NOMO-1 (cell line): ENCODE results near the gene LIN54.
"Not testable (repeated sequence)": the region's sequence is repeated elsewhere in the genome, so short reads cannot be mapped to it uniquely, and the experiment has no call there.

Experiments used
- DNase-seq, 2 experiments: peaks; one replicate each; lab custom pipeline; 2025; ENCODE audit not compliant: unreplicated experiment in 2 of 2; lab: John Stamatoyannopoulos, UW

Gene LIN54

DNA sequence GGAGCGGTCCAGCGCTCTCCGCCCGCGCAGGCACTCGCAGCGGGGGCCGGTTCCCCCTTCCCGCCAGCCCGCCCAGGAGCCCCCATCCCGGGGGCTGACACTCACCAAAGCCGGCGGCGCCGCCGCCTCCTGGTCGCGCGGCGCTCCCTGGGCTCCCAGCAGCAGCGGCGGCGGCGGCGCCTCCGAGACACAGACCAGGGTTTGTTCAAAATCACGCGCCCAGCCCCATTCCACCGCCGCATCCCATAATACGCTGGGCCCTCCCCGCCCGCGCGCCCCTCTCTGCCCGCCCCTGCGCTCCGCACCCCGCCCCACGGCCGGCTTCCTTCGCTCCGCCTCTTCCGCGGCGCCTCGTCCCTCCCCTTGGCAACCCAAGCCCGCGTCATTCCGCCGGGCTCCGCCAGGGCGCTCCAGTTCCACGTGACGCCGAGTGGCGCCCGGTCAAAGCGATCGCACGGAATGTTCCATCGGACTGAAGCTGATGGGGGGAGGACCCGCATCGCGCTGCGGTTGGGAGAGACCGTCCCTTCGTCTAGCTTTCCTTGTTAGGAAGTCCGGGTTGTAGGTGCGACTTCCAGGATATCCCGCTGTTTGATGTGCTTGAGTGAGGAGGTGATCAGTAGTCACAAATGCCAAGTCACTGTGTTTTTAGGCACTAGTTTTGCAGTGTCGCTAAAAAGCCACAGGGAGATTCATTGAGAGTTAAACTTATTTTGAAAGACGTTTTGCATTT, 2.2 kb upstream of the LIN54 start:
- peak; percentile 93 to 98 for DNase-seq

- DNase-seq: peak in 1 of 2 experiments; percentile 26
Observed at GRCh38 chr4:83012200-83012686, 1.6 kb upstream of the LIN54 start.

DNA sequence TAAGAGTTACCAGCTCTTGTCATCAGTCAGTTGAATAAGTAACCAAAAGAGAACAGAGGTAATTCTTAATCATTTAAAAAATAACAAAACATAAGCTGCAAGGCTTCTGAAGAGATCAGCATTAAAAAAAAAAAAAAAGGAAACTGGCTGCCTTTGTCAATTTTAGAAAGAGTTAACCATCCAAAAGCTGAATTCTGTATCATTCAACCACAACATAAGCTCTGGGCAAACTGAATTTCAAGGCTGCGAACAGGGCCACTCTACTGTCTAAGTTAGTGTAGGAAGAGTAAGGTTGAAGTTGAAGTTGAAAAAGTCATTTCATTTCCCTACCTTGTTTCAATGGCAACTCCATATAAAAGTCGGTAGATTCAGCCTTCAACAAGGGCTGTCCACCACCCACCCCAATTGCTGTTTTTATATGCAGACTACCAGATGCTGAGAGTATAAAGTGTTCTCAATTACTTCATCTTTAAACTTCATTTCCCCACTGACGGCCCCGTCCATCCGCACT, 1.1 kb upstream of the LIN54 start:
- DNase-seq: peak in 1 of 2 experiments; percentile 26

DNA sequence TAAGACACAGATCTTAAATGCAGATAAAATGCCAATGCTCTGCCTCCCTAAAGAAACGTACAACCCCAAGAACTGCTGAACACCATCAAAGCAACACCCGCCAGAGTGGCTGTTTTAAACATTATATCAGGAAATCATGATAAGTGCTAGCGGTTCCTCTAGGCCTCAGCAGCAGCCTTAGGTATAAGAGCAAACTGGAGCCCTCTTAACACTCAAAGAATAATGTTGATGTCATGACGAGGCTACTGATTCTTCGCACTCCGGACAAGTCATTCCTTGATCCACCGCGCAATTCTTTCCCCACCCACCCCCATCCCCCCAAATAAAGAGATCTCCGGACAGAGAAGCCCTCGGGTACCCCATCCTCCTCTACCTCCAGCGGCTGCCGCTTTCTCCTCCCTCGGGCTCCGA, 507 bp downstream of the LIN54 start:
- peak in 1 of 2 experiments; percentile 39 for DNase-seq

DNA sequence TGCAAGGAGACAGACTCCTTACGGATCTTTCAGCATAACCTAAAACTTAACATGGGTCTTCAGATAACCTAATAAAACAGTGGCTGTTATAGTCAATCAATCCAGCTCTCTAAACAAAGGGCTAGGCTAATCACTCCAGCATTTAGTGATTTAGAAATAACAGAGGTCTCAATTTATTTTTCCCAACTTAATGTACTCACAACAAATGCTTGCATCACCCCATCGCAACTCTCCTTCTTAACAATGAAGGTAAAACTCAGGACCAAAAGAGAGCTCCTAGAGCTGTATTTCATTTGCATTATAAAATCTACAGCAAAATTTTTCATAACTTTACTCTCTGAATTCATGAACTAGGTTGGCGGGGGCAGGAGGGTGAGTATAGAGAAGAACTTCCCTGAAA, 1.1 kb downstream of the LIN54 start:
- DNase-seq: peak in 1 of 2 experiments; percentile 33

DNA sequence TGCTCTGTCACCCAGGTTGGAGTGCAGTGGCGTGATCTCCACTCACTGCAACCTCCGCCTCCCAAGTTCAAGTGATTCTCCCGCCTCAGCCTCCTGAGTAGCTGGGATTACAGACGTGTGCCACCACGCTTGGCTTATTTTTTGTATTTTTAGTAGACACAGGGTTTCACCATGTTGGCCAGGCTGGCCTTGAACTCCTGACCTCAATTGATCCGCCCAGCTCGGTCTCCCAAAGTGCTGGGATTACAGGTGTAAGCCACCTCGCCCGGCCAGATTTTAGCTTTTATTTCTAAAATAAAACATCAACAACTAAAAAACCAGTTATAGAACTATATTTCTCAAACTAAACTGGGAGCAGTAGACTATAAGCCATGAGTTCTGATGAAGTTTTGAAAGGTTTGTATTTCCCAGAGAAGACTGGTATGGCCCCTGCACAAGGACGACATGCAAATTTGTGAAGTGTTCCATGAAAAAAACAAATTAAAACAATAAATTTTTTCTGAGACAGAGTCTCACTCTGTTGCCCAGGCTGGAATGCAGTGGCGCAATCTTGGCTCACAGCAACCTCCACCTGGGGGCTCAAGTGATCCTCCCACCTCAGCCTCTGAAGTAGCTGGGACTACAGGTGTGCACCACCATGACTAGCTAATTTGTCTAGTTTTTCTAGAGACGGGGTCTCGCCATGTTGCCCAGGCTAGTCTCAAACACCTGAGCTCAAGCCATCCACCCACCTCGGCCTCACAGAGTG, 7.4 kb downstream of the LIN54 start:
- not testable (repeated sequence) for DNase-seq

DNA sequence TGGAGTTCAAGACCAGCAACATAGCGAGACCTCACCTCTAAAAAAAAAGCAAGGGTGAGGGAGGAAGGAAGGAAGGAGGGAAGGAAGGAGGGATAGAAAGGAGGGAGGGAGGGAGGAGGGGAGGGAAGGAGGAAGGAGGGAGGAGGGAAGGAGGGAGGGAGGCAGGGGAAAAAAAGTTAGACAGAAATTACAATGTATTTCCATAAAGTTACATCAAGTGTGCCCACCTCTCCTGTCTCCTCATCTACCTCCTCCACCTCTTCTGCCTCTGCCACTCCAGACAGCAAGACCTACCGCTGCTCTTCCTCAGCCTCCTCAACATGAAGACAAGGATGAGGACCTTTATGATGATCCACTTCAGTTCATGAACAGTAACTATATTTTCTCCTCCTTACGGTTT, 8.3 kb downstream of the LIN54 start:
- DNase-seq: no peak

DNA sequence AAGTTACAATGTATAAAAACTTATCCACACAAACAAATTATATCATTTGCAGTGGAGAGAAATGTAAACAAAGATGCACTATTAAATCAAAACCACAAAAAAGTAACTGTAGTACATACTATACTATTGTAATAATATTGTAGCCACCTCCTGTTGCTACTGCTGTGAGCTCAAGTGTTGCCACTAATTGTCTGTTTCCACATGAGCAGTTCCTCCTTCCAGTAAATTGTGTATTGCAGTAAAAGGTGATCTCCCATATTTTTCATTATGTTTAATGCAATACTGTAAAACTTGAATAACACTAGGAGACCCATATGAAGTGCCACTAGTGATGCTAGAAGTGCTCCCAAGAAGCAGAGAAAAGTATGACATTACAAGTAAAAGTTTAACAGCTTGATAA, 11.7 kb downstream of the LIN54 start:
- DNase-seq: peak; percentile 19 to 86

DNA sequence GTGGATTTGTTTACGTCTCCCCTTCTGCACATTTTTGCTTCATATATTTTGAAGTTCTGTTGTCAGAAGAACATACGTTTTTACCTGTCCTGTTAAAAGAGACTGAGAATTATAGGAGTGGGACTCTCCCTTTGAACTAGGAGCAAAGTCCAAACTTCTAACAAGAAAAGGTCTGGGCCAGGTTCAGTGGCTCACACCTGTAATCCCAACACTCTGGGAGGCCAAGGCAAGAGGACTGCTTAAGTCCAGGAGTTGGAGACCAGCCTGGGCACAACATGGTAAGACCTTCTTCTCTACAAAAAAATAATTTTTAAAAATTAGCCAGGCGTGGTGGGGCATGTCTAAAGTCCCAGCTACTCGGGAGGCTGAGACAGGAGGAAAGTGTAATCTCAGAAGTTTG, 15.8 kb downstream of the LIN54 start:
- DNase-seq: no peak

DNA sequence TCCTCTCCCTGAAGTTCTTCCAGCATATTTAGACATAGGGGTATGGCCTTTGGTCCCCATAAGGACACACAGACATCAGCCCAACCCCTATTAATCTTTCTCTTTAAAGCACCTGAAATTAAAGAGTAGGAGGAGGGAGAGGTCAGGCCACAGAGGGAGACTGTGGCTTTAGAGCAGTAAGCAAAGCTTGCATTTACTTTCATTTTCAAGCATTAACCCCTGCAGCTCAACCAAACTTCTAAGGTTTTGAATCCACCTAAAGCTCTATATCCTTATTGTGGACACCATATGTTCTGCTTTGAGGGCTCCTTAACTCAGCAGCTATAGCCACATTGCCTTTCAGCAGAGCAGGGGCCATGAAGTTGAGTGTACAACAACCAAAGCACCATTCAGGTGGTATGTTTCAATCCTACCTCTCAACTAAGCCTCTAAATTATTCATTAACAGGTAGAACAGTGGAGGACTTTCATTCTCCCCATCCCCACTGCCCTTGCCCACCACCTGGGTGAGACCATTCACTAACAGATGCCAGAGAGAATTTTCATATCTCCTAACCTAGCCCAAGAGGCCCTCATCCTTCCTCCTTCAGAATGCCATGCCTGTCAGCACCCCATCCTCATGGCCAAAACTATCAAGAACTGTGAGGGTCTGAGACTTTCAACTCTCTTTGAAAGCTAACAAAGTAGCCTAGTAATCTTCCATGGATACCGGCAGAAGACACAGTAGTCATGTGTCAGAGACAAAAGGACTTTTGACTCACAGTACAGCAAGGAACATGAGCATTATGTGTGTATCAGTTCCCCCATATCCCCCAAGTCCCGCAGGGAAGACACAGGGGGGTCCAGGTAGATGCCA, 20.8 kb downstream of the LIN54 start:
- peak in 1 of 2 experiments; percentile 9 for DNase-seq

GRCh38 chr4:82988323-82988832, 22.2 kb downstream of the LIN54 start:
- no peak for DNase-seq

GRCh38 chr4:82987519-82987918, 23.1 kb downstream of the LIN54 start:
- DNase-seq: not testable (repeated sequence)

DNA sequence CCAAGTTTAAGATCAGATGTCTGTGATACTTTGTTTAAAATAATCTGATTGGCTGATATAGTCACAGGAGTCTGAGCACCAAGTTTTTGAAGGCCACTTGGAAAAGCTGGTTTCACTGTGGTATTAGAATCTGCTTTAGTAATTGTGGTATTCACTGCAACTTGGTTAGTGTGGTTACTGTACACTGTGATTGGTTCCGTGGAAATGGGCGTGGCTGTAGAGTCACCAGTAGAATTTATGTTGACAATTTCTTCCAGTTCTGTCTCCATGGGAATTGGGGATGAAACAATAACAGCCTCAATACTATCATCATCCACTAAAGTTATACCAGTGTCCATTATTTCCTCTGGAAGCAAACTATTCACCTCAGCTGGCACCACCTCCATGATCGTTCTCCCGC, 26.2 kb downstream of the LIN54 start:
- peak in 1 of 2 experiments; percentile 1 for DNase-seq

GRCh38 chr4:82983444-82983843, 27.2 kb downstream of the LIN54 start:
- DNase-seq: no peak

DNA sequence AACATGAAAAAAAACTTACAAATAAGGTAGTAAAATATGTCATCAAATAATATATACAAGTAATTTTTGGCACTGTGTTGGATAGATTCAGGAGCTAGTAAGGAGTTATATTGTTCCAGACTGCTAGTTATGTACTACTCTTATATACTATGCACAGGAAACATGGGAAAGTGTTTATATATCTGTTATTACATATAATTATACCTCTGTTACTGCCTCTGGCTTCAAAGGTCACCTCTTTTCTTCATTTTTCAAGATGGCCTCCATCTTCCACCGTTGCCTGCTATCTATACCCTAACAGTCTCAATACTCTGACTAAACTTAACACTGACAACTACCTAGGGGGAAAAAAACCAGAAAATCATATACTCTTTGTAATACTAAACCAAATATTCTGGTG, 29.5 kb downstream of the LIN54 start:
- DNase-seq: no peak

GRCh38 chr4:82975792-82976191, 34.8 kb downstream of the LIN54 start:
- DNase-seq: no peak

DNA sequence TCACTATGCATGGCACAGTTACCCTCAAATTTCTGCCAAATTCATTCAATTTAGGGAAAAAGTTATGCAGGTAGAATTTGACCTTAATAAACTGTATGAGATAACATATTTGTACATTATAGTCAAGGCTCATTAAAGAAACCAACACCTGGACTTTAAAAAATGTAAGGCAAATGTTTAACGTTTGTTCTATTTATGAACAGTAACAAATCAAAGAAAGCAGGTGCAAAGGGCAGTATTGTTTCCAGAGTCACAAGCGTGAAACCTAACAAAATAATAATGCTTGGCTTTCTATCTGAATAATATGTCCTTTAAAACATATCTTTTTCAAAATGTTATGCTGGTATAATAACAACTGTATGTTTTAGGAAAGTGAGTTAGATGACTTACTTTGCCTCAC, 41.2 kb downstream of the LIN54 start:
- DNase-seq: no peak

DNA sequence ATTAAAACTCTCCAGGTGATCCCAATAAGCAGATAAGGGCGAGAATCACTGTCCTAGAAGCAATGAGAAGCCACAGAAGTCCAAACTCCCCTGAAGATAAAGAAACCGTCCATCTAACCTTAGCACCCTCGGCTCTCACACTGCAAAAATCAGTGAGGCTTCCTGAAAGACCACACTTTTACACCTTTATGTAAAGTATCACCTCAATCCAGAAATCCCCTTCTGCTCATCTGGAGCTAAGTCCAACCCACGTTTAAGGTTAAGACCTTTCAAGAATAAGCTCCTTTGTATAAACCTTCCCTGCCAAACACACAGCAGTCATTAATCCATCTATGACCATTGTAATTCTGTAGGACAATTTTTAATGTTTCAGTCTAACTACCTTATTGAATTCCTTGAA, 41.7 kb downstream of the LIN54 start:
- DNase-seq: no peak

- DNase-seq: no peak
Observed at GRCh38 chr4:82965763-82966162, 44.9 kb downstream of the LIN54 start.

GRCh38 chr4:82957045-82957444, 53.6 kb downstream of the LIN54 start:
- peak; percentile 9 to 50 for DNase-seq

GRCh38 chr4:82954212-82954611, 56.4 kb downstream of the LIN54 start:
- DNase-seq: no peak
